ENCODE data around the gene ZFP36.

The ZFP36 gene

GRCh38 chr19:39405261-39405957, 1.2 kb upstream of the ZFP36 start:
- no peak overlapping the region; the same call in 1 of the 2 replicates for H3K27ac ChIP-seq
- TF ChIP-seq ZFX (IDR thresholded peaks at IDR 0.05) = no peak
- no peak for TF ChIP-seq CTCF (conservative IDR thresholded peaks at IDR 0.05)

- no peak for TF ChIP-seq ZFX (IDR thresholded peaks at IDR 0.05)
- no peak for TF ChIP-seq CTCF (conservative IDR thresholded peaks at IDR 0.05)
- peak overlapping the region; percentile 85 for H3K27ac ChIP-seq
These were observed 540 bp upstream of the ZFP36 start for GRCh38 chr19:39405958-39406655.

DNA sequence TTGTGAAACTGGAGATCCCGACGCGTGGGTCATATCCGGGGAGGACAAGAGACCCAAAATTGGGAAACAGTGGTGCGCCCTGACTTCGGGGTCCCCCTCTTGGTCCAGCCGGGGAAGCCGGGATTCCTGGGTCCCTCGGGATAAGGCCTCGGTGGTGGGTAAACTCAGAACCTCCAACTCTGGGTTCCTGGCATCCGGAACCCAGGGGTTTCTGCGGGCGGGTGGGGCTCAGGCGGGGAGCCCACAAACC, 688 bp downstream of the ZFP36 start:
- H3K27ac ChIP-seq = peak overlapping the region; percentile 85
- TF ChIP-seq ZFX (IDR thresholded peaks at IDR 0.05) (no peak), CTCF (conservative IDR thresholded peaks at IDR 0.05) (no peak)

GRCh38 chr19:39407660-39408391, 1.2 kb downstream of the ZFP36 start:
- H3K27ac ChIP-seq = peak overlapping the region; percentile 85
- no peak for TF ChIP-seq CTCF (conservative IDR thresholded peaks at IDR 0.05)
- no peak for TF ChIP-seq ZFX (IDR thresholded peaks at IDR 0.05)

GRCh38 chr19:39408392-39409207, 2.0 kb downstream of the ZFP36 start:
- TF ChIP-seq ZFX (IDR thresholded peaks at IDR 0.05) (no peak), CTCF (conservative IDR thresholded peaks at IDR 0.05) (no peak)

DNA sequence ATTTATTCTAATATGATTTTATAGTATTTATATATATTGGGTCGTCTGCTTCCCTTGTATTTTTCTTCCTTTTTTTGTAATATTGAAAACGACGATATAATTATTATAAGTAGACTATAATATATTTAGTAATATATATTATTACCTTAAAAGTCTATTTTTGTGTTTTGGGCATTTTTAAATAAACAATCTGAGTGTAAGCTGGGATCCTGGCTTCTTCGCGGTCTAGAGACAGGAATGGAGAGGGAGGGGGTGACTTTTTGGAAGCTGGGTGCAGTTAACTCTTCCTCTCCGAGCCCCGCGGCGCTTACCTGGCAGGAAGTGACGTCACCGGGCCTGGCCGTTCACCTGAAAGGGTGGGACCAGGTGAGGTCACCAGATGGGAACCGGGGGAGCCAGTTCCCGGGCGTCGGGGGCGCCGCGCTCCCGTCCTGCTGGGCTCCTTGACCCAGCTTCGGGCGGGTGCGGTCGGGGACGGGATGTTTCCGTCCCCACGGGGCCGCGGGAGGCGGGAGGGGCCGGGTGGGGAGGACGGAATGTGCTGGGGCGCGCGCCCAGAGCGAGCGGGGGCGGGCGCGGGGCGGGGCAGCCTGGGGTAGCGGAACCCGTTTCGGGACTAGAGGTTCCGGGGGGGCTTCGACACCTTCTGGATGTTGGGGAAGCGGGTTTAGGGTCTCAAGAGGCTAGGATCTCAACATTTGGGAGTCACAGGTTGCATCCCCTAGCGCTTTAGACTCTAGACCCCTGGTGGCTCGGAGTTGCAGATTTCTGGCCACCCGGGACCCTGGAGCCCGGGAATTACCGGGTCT, 2.8 kb downstream of the ZFP36 start:
- TF ChIP-seq CTCF (conservative IDR thresholded peaks at IDR 0.05) (no peak), ZFX (IDR thresholded peaks at IDR 0.05) (no peak)
- peak overlapping the region; percentile 80 for H3K27ac ChIP-seq

More at GRCh38 chr19:39408392-39409207, 2.0 kb downstream of the ZFP36 start:
- H3K27ac ChIP-seq = peak overlapping the region; percentile 85

Measured in C4-2B (cell line).